Stimulated activated CD4-positive, alpha-beta T cell treated with anti-CD3 and anti-CD28 coated beads, Interleukin-12 subunit alpha, Interleukin-12 subunit beta, amount 100 ng/mL, for 24 hours (primary cell): ENCODE data around the gene TMEM184A.

ENCODE experiments used
- DNase-seq, 2 experiments: peaks; one replicate each; pipeline ENCODE4 v3.0.0-alpha.2; 2020; ENCODE audit warnings: low read depth in 2 of 2

Gene TMEM184A

GRCh38 chr7:1550846-1551155 lies 5.2 kb downstream of the TMEM184A start:
- no peak for DNase-seq

GRCh38 chr7:1550005-1550845 lies 5.8 kb downstream of the TMEM184A start:
- no peak for DNase-seq

GRCh38 chr7:1549357-1550004 lies 6.5 kb downstream of the TMEM184A start:
- no peak for DNase-seq

GRCh38 chr7:1548944-1549343 lies 7.1 kb downstream of the TMEM184A start:
- no peak for DNase-seq

GRCh38 chr7:1548438-1548831 lies 7.6 kb downstream of the TMEM184A start:
- no peak for DNase-seq

GRCh38 chr7:1547777-1548437 lies 8.1 kb downstream of the TMEM184A start:
- DNase-seq = no peak

- no peak for DNase-seq
These were observed 8.9 kb downstream of the TMEM184A start for GRCh38 chr7:1546909-1547776.

GRCh38 chr7:1546274-1546908 lies 9.6 kb downstream of the TMEM184A start:
- DNase-seq = no peak

- no peak for DNase-seq
These were observed 10.4 kb downstream of the TMEM184A start for GRCh38 chr7:1545417-1546246.

GRCh38 chr7:1544896-1545416 lies 11.0 kb downstream of the TMEM184A start:
- DNase-seq = no peak

GRCh38 chr7:1544178-1544895 lies 11.7 kb downstream of the TMEM184A start:
- no peak for DNase-seq

GRCh38 chr7:1543826-1544177 lies 12.2 kb downstream of the TMEM184A start:
- no peak for DNase-seq

GRCh38 chr7:1542841-1543747 lies 12.9 kb downstream of the TMEM184A start:
- DNase-seq = no peak

GRCh38 chr7:1542329-1542728 lies 13.7 kb downstream of the TMEM184A start:
- DNase-seq = no peak

GRCh38 chr7:1541431-1542162 lies 14.4 kb downstream of the TMEM184A start:
- no peak for DNase-seq

GRCh38 chr7:1540776-1541271 lies 15.2 kb downstream of the TMEM184A start:
- DNase-seq = no peak

GRCh38 chr7:1539882-1540775 lies 15.9 kb downstream of the TMEM184A start:
- no peak for DNase-seq
